Measurements from ENCODE around the gene MCRS1.
"Not testable (repeated sequence)": the region's sequence is repeated elsewhere in the genome, so short reads cannot be mapped to it uniquely, and the experiment has no call there.

MCRS1 gene

GRCh38 chr12:49538510-49539403 is 29.2 kb downstream of the MCRS1 start, which contains the start of gene KCNH3:
TSS of gene KCNH3 (plus strand) at chr12:49539030. CDS start at chr12:49539417, 387 bp downstream.
- Histone ChIP-seq H3K36me3 (ENCODE audit: insufficient read depth, low read length) (no peaks in the 10 kb centered on the region), H2AFZ (ENCODE audit: low read length, unreplicated experiment) (no peak within 1 kb of the TSS), H3K27me3 (ENCODE audit: insufficient read depth, low read length) (peaks cover 31% of the 10 kb centered on the region), H3K4me1 (ENCODE audit: control insufficient read depth, insufficient read depth, low read length, unreplicated experiment) (peaks cover 19% of the 10 kb centered on the region), H3K27ac (ENCODE audit: low read depth, low read length) (no peak within 1 kb of the TSS), H3K79me2 (ENCODE audit: control insufficient read depth, insufficient read depth, low read length, unreplicated experiment) (no peaks in the 10 kb centered on the region), H3K4me3 (ENCODE audit: low read depth, low read length) (peak within 1 kb of the TSS; percentile 72)

- Histone ChIP-seq H2AFZ (ENCODE audit: low read length, unreplicated experiment) (peak overlapping the region; percentile 33), H3K4me3 (ENCODE audit: low read depth, low read length) (peak overlapping the region; percentile 72), H3K79me2 (ENCODE audit: control insufficient read depth, insufficient read depth, low read length, unreplicated experiment) (no peaks in the 10 kb centered on the region), H3K4me1 (ENCODE audit: control insufficient read depth, insufficient read depth, low read length, unreplicated experiment) (peaks cover 19% of the 10 kb centered on the region), H3K36me3 (ENCODE audit: insufficient read depth, low read length) (no peaks in the 10 kb centered on the region), H3K27ac (ENCODE audit: low read depth, low read length) (no peak overlapping the region), H3K27me3 (ENCODE audit: insufficient read depth, low read length) (peaks cover 31% of the 10 kb centered on the region)
These were observed 30.0 kb downstream of the MCRS1 start for GRCh38 chr12:49537752-49538509.

GRCh38 chr12:49537231-49537751 is 30.7 kb downstream of the MCRS1 start:
- peak overlapping the region; percentile 72 for H3K4me3 ChIP-seq (ENCODE audit: low read depth, low read length)
- H3K27ac ChIP-seq (ENCODE audit: low read depth, low read length) = no peak overlapping the region
- peak overlapping the region; percentile 33 for H2AFZ ChIP-seq (ENCODE audit: low read length, unreplicated experiment)
- H3K4me1 ChIP-seq (ENCODE audit: control insufficient read depth, insufficient read depth, low read length, unreplicated experiment) = peaks cover 19% of the 10 kb centered on the region
- H3K27me3 ChIP-seq (ENCODE audit: insufficient read depth, low read length) = peaks cover 31% of the 10 kb centered on the region
- no peaks in the 10 kb centered on the region for H3K79me2 ChIP-seq (ENCODE audit: control insufficient read depth, insufficient read depth, low read length, unreplicated experiment)
- no peaks in the 10 kb centered on the region for H3K36me3 ChIP-seq (ENCODE audit: insufficient read depth, low read length)

- no peak overlapping the region for H3K4me3 ChIP-seq (ENCODE audit: low read depth, low read length)
- no peak overlapping the region for H2AFZ ChIP-seq (ENCODE audit: low read length, unreplicated experiment)
- no peak overlapping the region for H3K27ac ChIP-seq (ENCODE audit: low read depth, low read length)
- H3K4me1 ChIP-seq (ENCODE audit: control insufficient read depth, insufficient read depth, low read length, unreplicated experiment) = peaks cover 19% of the 10 kb centered on the region
- no peaks in the 10 kb centered on the region for H3K36me3 ChIP-seq (ENCODE audit: insufficient read depth, low read length)
- peaks cover 31% of the 10 kb centered on the region for H3K27me3 ChIP-seq (ENCODE audit: insufficient read depth, low read length)
- no peaks in the 10 kb centered on the region for H3K79me2 ChIP-seq (ENCODE audit: control insufficient read depth, insufficient read depth, low read length, unreplicated experiment)
These were observed 31.3 kb downstream of the MCRS1 start for GRCh38 chr12:49536526-49537071.

GRCh38 chr12:49535921-49536525 is 31.9 kb downstream of the MCRS1 start:
- H3K79me2 ChIP-seq (ENCODE audit: control insufficient read depth, insufficient read depth, low read length, unreplicated experiment) = no peaks in the 10 kb centered on the region

GRCh38 chr12:49534731-49535278 is 33.1 kb downstream of the MCRS1 start:
- Histone ChIP-seq H3K27me3 (ENCODE audit: insufficient read depth, low read length) (peaks cover 23% of the 10 kb centered on the region), H3K79me2 (ENCODE audit: control insufficient read depth, insufficient read depth, low read length, unreplicated experiment) (no peaks in the 10 kb centered on the region), H3K4me1 (ENCODE audit: control insufficient read depth, insufficient read depth, low read length, unreplicated experiment) (peaks cover 19% of the 10 kb centered on the region), H3K4me3 (ENCODE audit: low read depth, low read length) (no peak overlapping the region), H2AFZ (ENCODE audit: low read length, unreplicated experiment) (no peak overlapping the region), H3K27ac (ENCODE audit: low read depth, low read length) (no peak overlapping the region), H3K36me3 (ENCODE audit: insufficient read depth, low read length) (no peaks in the 10 kb centered on the region)

More at GRCh38 chr12:49535921-49536525, 31.9 kb downstream of the MCRS1 start:
- peaks cover 19% of the 10 kb centered on the region for H3K4me1 ChIP-seq (ENCODE audit: control insufficient read depth, insufficient read depth, low read length, unreplicated experiment)
- peaks cover 31% of the 10 kb centered on the region for H3K27me3 ChIP-seq (ENCODE audit: insufficient read depth, low read length)
- H3K27ac ChIP-seq (ENCODE audit: low read depth, low read length) = no peak overlapping the region
- no peaks in the 10 kb centered on the region for H3K36me3 ChIP-seq (ENCODE audit: insufficient read depth, low read length)
- no peak overlapping the region for H2AFZ ChIP-seq (ENCODE audit: low read length, unreplicated experiment)
- no peak overlapping the region for H3K4me3 ChIP-seq (ENCODE audit: low read depth, low read length)

GRCh38 chr12:49534122-49534521 is 33.8 kb downstream of the MCRS1 start:
- H3K36me3 ChIP-seq (ENCODE audit: insufficient read depth, low read length); H3K4me3 ChIP-seq (ENCODE audit: low read depth, low read length); H2AFZ ChIP-seq (ENCODE audit: low read length, unreplicated experiment); H3K27ac ChIP-seq (ENCODE audit: low read depth, low read length); H3K79me2 ChIP-seq (ENCODE audit: control insufficient read depth, insufficient read depth, low read length, unreplicated experiment): not testable (repeated sequence)
- Histone ChIP-seq H3K4me1 (ENCODE audit: control insufficient read depth, insufficient read depth, low read length, unreplicated experiment) (peaks cover 19% of the 10 kb centered on the region), H3K27me3 (ENCODE audit: insufficient read depth, low read length) (peaks cover 16% of the 10 kb centered on the region)

GRCh38 chr12:49533331-49533730 is 34.6 kb downstream of the MCRS1 start:
- Histone ChIP-seq H3K4me1 (ENCODE audit: control insufficient read depth, insufficient read depth, low read length, unreplicated experiment) (peaks cover 18% of the 10 kb centered on the region), H3K79me2 (ENCODE audit: control insufficient read depth, insufficient read depth, low read length, unreplicated experiment) (no peaks in the 10 kb centered on the region), H3K27me3 (ENCODE audit: insufficient read depth, low read length) (peaks cover 12% of the 10 kb centered on the region), H3K4me3 (ENCODE audit: low read depth, low read length) (no peak overlapping the region), H3K27ac (ENCODE audit: low read depth, low read length) (no peak overlapping the region), H3K36me3 (ENCODE audit: insufficient read depth, low read length) (no peaks in the 10 kb centered on the region), H2AFZ (ENCODE audit: low read length, unreplicated experiment) (no peak overlapping the region)

GRCh38 chr12:49531745-49532144 is 36.2 kb downstream of the MCRS1 start:
- peaks cover 10% of the 10 kb centered on the region for H3K36me3 ChIP-seq (ENCODE audit: insufficient read depth, low read length)
- H3K27me3 ChIP-seq (ENCODE audit: insufficient read depth, low read length) = no peaks in the 10 kb centered on the region
- no peaks in the 10 kb centered on the region for H3K79me2 ChIP-seq (ENCODE audit: control insufficient read depth, insufficient read depth, low read length, unreplicated experiment)
- no peak overlapping the region for H3K4me3 ChIP-seq (ENCODE audit: low read depth, low read length)
- peaks cover 9% of the 10 kb centered on the region for H3K4me1 ChIP-seq (ENCODE audit: control insufficient read depth, insufficient read depth, low read length, unreplicated experiment)
- H3K27ac ChIP-seq (ENCODE audit: low read depth, low read length) = no peak overlapping the region
- no peak overlapping the region for H2AFZ ChIP-seq (ENCODE audit: low read length, unreplicated experiment)

GRCh38 chr12:49529414-49529813 is 38.5 kb downstream of the MCRS1 start:
- no peak overlapping the region for H3K4me3 ChIP-seq (ENCODE audit: low read depth, low read length)
- H3K27ac ChIP-seq (ENCODE audit: low read depth, low read length) = no peak overlapping the region
- peaks cover 4% of the 10 kb centered on the region for H3K4me1 ChIP-seq (ENCODE audit: control insufficient read depth, insufficient read depth, low read length, unreplicated experiment)
- H3K27me3 ChIP-seq (ENCODE audit: insufficient read depth, low read length) = no peaks in the 10 kb centered on the region
- H2AFZ ChIP-seq (ENCODE audit: low read length, unreplicated experiment) = no peak overlapping the region
- peaks cover 28% of the 10 kb centered on the region for H3K36me3 ChIP-seq (ENCODE audit: insufficient read depth, low read length)
- no peaks in the 10 kb centered on the region for H3K79me2 ChIP-seq (ENCODE audit: control insufficient read depth, insufficient read depth, low read length, unreplicated experiment)
